Upper lobe of left lung (tissue), 4 donors: ENCODE data around the gene CD248.
"Not testable (repeated sequence)": the region's sequence is repeated elsewhere in the genome, so short reads cannot be mapped to it uniquely, and the experiment has no call there.

ENCODE experiments used
- CTCF ChIP-seq, 6 experiments: fragments of 450-650 bp in 4 of 6; fragments of 200-600 bp in 2 of 6; sonication (generic) in 2 of 6; IDR thresholded peaks; one replicate each; pipeline ENCODE4 v1.5.1; 2016 to 2019; ENCODE audit warnings: antibody characterized with exemption in 6 of 6
- EP300 ChIP-seq, 4 donors: sonication (generic); formaldehyde crosslinking; IDR thresholded peaks; one replicate each; pipeline ENCODE4 v1.5.1; 2017; ENCODE audit warnings: antibody characterized with exemption in 4 of 4, control low read depth in 2 of 4
- POLR2AphosphoS5 ChIP-seq, 2 donors: sonication (generic); formaldehyde crosslinking; IDR thresholded peaks; one replicate each; pipeline ENCODE4 v1.5.1; 2017; ENCODE audit warnings: antibody characterized with exemption in 2 of 2

- TF ChIP-seq CTCF, POLR2AphosphoS5, EP300 (IDR thresholded peaks at IDR 0.05): not testable (repeated sequence)
Observed at GRCh38 chr11:66276619-66277018, 40.2 kb downstream of the CD248 start.
